AG09309 (cell line): ENCODE measurements around the gene IKZF2.

ENCODE experiments used
- DNase-seq: peaks from one replicate; pipeline ENCODE4 v3.0.0-alpha.2; 2010; ENCODE audit warnings: low read depth
- H3K4me3 ChIP-seq: 2 replicates; pipeline ENCODE4 v1.5.1; 2011; ENCODE audit warnings: mild to moderate bottlenecking, low read depth, low read length, moderate library complexity; ENCODE audit not compliant: control insufficient read depth
- TF ChIP-seq, protein P1 (sequence below): IDR thresholded peaks from 2 replicates; pipeline ENCODE4 v1.5.1; 2011; ENCODE audit warnings: mild to moderate bottlenecking, low read depth, low read length, inconsistent platforms; ENCODE audit not compliant: insufficient read depth, control insufficient read depth; ENCODE audit errors: missing control alignments

The IKZF2 gene

GRCh38 chr2:213043566-213043965 is 107.8 kb downstream of the IKZF2 start:
- TF ChIP-seq, protein P1, sequence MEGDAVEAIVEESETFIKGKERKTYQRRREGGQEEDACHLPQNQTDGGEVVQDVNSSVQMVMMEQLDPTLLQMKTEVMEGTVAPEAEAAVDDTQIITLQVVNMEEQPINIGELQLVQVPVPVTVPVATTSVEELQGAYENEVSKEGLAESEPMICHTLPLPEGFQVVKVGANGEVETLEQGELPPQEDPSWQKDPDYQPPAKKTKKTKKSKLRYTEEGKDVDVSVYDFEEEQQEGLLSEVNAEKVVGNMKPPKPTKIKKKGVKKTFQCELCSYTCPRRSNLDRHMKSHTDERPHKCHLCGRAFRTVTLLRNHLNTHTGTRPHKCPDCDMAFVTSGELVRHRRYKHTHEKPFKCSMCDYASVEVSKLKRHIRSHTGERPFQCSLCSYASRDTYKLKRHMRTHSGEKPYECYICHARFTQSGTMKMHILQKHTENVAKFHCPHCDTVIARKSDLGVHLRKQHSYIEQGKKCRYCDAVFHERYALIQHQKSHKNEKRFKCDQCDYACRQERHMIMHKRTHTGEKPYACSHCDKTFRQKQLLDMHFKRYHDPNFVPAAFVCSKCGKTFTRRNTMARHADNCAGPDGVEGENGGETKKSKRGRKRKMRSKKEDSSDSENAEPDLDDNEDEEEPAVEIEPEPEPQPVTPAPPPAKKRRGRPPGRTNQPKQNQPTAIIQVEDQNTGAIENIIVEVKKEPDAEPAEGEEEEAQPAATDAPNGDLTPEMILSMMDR = no peak
- H3K4me3 ChIP-seq = no peak overlapping the region
- DNase-seq = no peak

DNA sequence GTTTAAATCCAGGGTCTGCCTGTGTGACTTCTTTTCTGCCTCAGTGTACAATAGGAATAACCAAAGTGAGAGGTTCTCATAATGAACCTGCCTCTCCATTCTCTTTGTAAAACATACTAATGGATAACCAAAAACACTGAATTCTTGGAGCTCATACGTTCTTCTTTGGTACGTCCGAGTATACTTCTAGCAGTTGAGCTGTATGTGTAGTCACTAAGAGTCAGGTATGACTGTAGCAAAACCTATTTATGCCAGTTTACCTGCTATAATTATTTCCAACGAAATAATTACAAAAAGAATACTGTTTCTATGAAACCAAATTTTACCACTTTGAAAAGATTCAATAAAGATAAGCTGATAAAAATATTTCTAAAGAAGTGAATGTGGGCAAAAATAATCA is 109.2 kb downstream of the IKZF2 start:
- DNase-seq = no peak
- H3K4me3 ChIP-seq = no peak overlapping the region
- TF ChIP-seq, protein P1 = no peak

- DNase-seq = no peak
- TF ChIP-seq, protein P1 = no peak
- no peak overlapping the region for H3K4me3 ChIP-seq
These were observed 114.6 kb downstream of the IKZF2 start for GRCh38 chr2:213036836-213037235.

DNA sequence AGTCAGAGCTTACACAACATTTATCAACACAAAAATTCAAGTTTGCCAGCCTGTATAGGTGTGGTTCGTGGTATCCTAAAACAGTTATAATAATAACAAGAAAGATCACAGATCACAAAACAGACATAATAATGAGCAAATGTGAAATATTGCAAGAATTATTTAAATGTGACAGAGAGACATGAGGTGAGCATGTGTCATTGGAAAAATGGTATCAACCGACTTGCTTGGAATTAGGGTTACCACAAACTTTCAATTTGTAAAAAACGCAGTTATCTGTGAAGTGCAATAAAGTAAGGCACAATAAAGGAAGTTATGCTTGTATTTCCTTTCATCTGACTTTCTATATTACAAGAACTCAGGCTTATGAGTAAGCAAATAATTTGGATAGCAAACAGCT is 116.8 kb downstream of the IKZF2 start:
- DNase-seq = no peak
- H3K4me3 ChIP-seq = no peak overlapping the region
- TF ChIP-seq, protein P1 = no peak

DNA sequence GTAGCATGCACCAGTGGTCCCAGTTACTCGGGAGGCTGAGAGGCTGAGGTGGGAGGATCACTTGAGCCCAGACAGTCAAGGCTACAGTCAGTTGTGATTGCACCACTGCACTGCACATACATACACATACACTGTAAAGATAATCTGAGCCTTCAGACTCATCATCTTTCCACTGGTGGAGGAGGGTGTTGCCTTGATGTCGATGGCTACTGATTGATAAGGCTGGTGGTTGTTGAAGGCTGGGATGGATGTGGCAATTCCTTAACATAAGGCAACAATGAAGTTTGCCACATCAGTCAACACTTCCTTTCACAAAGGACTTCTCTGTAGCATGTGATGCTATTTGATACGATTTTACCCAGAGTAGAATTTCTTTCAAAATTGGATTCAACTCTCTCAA is 118.8 kb downstream of the IKZF2 start:
- no peak for DNase-seq
- H3K4me3 ChIP-seq = no peak overlapping the region
- TF ChIP-seq, protein P1 = no peak

GRCh38 chr2:213022987-213023386 is 128.4 kb downstream of the IKZF2 start:
- TF ChIP-seq, protein P1 = no peak
- no peak overlapping the region for H3K4me3 ChIP-seq

More at GRCh38 chr2:213022987-213023386, 128.4 kb downstream of the IKZF2 start:
- no peak for DNase-seq
